GM12878 (cell line): Measurements from ENCODE around the gene MARVELD2. TPM values are rescaled to one million over a fixed set of nuclear protein-coding genes. Genes with fewer than 3 reads are reported as not detected.

Experiments
- ATF7 ChIP-seq: fragments of 450-650 bp; IDR thresholded peaks from 2 replicates; pipeline ENCODE4 v1.6.1; 2016; ENCODE audit warnings: low read depth, mild to moderate bottlenecking
- BACH1 ChIP-seq: fragments of 450-650 bp; IDR thresholded peaks from 2 replicates; pipeline ENCODE4 v1.6.1; 2017; ENCODE audit warnings: mild to moderate bottlenecking, borderline replicate concordance
- CHD2 ChIP-seq: IDR thresholded peaks from 2 replicates; pipeline ENCODE4 v1.6.1; 2011; ENCODE audit warnings: low read depth, low read length, improper control_type of control experiment, borderline replicate concordance
- CTCF ChIP-seq, 3 experiments: IDR thresholded peaks in 2 of 3; conservative IDR thresholded peaks in 1 of 3; 2 replicates each; pipeline ENCODE4 v1.5.1; 2011; ENCODE audit warnings: low read depth in 3 of 3, low read length in 3 of 3, mild to moderate bottlenecking in 3 of 3, control low read depth in 2 of 3, moderate library complexity in 2 of 3, inconsistent platforms in 1 of 3, mixed read lengths in 1 of 3; ENCODE audit not compliant: control insufficient read depth in 2 of 3, insufficient read depth in 1 of 3; ENCODE audit errors: extremely low read depth in 1 of 3
- IKZF2 ChIP-seq, 2 experiments: fragments of 450-650 bp; IDR thresholded peaks; 2 replicates each; pipeline ENCODE4 v1.6.1; 2017; ENCODE audit warnings: mild to moderate bottlenecking in 2 of 2, moderate library complexity in 2 of 2
- NFYA ChIP-seq: IDR thresholded peaks from 2 replicates; pipeline ENCODE4 v1.6.1; 2011; ENCODE audit warnings: low read depth, mild to moderate bottlenecking, low read length, improper control_type of control experiment, borderline replicate concordance
- SKIL ChIP-seq: fragments of 450-650 bp; IDR thresholded peaks from 2 replicates; pipeline ENCODE4 v1.6.1; 2017; ENCODE audit warnings: mild to moderate bottlenecking, low read depth, inconsistent platforms; ENCODE audit not compliant: poor library complexity, severe bottlenecking
- SMC3 ChIP-seq: IDR thresholded peaks from 2 replicates; pipeline ENCODE4 v1.6.1; 2011; ENCODE audit warnings: low read length, improper control_type of control experiment, borderline replicate concordance
- ZNF687 ChIP-seq: fragments of 450-650 bp; IDR thresholded peaks from 2 replicates; pipeline ENCODE4 v1.6.1; 2017; ENCODE audit warnings: mild to moderate bottlenecking, moderate library complexity
- polyA plus RNA-seq, 11 experiments: library from polyadenylated mRNA; depleted of rRNA in 4 of 11; unstranded in 6 of 11; stranded (reverse) in 5 of 11; fragments of >200 nt; fragmentation: Nextera tagmentation in 4 of 11; fragmentation: Illumina TruSeq in 1 of 11; extraction: Ambion mirVana in 4 of 11; extraction: Trizol in 1 of 11; gene quantifications; 1 replicate in 1 of 11; 2 replicates in 10 of 11; pipeline versions ENCODE4 v1.2.1 to v1.2.3, GENCODE V29; 2011 to 2016; ENCODE audit warnings: inconsistent platforms in 2 of 11, missing spikeins in 2 of 11, low read depth in 1 of 11
- total RNA-seq, 4 experiments: library from RNA; depleted of rRNA in 3 of 4; stranded (reverse); fragments of >200 nt in 3 of 4; fragmentation: Illumina TruSeq in 1 of 4; extraction: Trizol in 1 of 4; gene quantifications; 2 replicates each; pipeline versions ENCODE4 v1.2.1 to v1.2.3, GENCODE V29; 2013 to 2021

The MARVELD2 gene
- total and polyA plus RNA-seq, 10 of the 15 experiments (the other 5 are each of a cell fraction or from before 2014, with no cell fraction given), result 0.37 to 6.2 (median 3.8) TPM

- TF ChIP-seq CTCF (IDR thresholded peaks at IDR 0.05 in 2 of 3, conservative IDR thresholded peaks at IDR 0.05 in 1 of 3; ENCODE audit: control insufficient read depth in 2 of 3, extremely low read depth in 1 of 3, insufficient read depth in 1 of 3, low read depth in 3 of 3, low read length in 3 of 3) (peak; percentile 23 to 38 (median 34); a peak in 2 of 6 replicates), SMC3 (peak; percentile 43; the same call in 1 of the 2 replicates), NFYA (no peak), IKZF2 (IDR thresholded peaks at IDR 0.05) (no peak), ZNF687 (no peak), BACH1 (no peak), SKIL (no peak), ATF7 (no peak), CHD2 (no peak)
These were observed 47.1 kb upstream of the MARVELD2 start (continued) for GRCh38 chr5:69367697-69368279.
